DOHH2 (cell line): ENCODE data around the gene GFRA1.

Experiments
- H3F3A ChIP-seq: fragments of 200-600 bp; sonication (generic), shearing (Covaris generic); 2 replicates; pipeline ENCODE4 v1.6.0; 2016; ENCODE audit warnings: antibody characterized with exemption, mild to moderate bottlenecking; ENCODE audit not compliant: control insufficient read depth, insufficient read depth
- H3K27ac ChIP-seq: fragments of 200-600 bp; sonication (generic); 2 replicates; pipeline ENCODE4 v1.5.1; 2014; ENCODE audit warnings: low read depth, mild to moderate bottlenecking, low read length, moderate library complexity
- H3K27me3 ChIP-seq: fragments of 200-600 bp; sonication (generic); 2 replicates; pipeline ENCODE4 v1.6.1; 2014; ENCODE audit warnings: mild to moderate bottlenecking, low read length, mixed read lengths; ENCODE audit not compliant: control insufficient read depth
- H3K36me3 ChIP-seq: fragments of 200-600 bp; sonication (generic); 2 replicates; pipeline ENCODE4 v1.6.1; 2014; ENCODE audit warnings: mild to moderate bottlenecking, low read length, moderate library complexity, mixed read lengths; ENCODE audit not compliant: control insufficient read depth
- H3K4me1 ChIP-seq: fragments of 200-600 bp; sonication (generic); 2 replicates; pipeline ENCODE4 v1.6.1; 2014; ENCODE audit warnings: mild to moderate bottlenecking, low read length, mixed read lengths; ENCODE audit not compliant: control insufficient read depth
- H3K4me2 ChIP-seq: fragments of 200-600 bp; sonication (generic); 2 replicates; pipeline ENCODE4 v1.6.0; 2014; ENCODE audit warnings: mild to moderate bottlenecking, low read length, moderate library complexity
- H3K4me3 ChIP-seq: fragments of 200-600 bp; sonication (generic); 2 replicates; pipeline ENCODE4 v1.5.1; 2014; ENCODE audit warnings: mild to moderate bottlenecking, low read length, mixed read lengths
- H3K79me2 ChIP-seq: fragments of 200-600 bp; sonication (generic); 2 replicates; pipeline ENCODE4 v1.6.1; 2014; ENCODE audit warnings: mild to moderate bottlenecking, low read length, mixed read lengths; ENCODE audit not compliant: control insufficient read depth
- H3K9me2 ChIP-seq: fragments of 200-600 bp; sonication (generic); replicated peaks from 2 replicates; pipeline ENCODE4 v1.6.1; 2014; ENCODE audit warnings: mild to moderate bottlenecking, low read length, mixed read lengths; ENCODE audit not compliant: control insufficient read depth
- H3K9me3 ChIP-seq: fragments of 200-600 bp; sonication (generic); 2 replicates; pipeline ENCODE4 v1.6.1; 2014; ENCODE audit warnings: antibody characterized with exemption, low read length, mixed read lengths; ENCODE audit not compliant: control insufficient read depth, insufficient read depth
- H4K20me1 ChIP-seq: fragments of 200-600 bp; sonication (generic); 2 replicates; pipeline ENCODE4 v1.6.0; 2014; ENCODE audit warnings: low read depth, mild to moderate bottlenecking, antibody characterized with exemption, low read length, moderate library complexity; ENCODE audit not compliant: control insufficient read depth, insufficient read depth
- CTCF ChIP-seq: fragments of 200-600 bp; sonication (generic); IDR thresholded peaks from one replicate; pipeline ENCODE4 v1.5.1; 2014; ENCODE audit warnings: antibody characterized with exemption, mild to moderate bottlenecking, low read depth, low read length; ENCODE audit not compliant: poor library complexity, severe bottlenecking
- EZH2phosphoT487 ChIP-seq: fragments of 200-600 bp; sonication (generic); IDR thresholded peaks from 2 replicates; pipeline ENCODE4 v1.6.1; 2017; ENCODE audit warnings: borderline replicate concordance, mild to moderate bottlenecking, antibody characterized with exemption, low read length, moderate library complexity, mixed read lengths

GFRA1 gene

GRCh38 chr10:116239229-116239628 lies 33.8 kb downstream of the GFRA1 start:
- Histone ChIP-seq H3K4me2 (no peak overlapping the region), H3K36me3 (no peaks in the 10 kb centered on the region), H4K20me1 (no peaks in the 10 kb centered on the region), H3K79me2 (no peaks in the 10 kb centered on the region), H3F3A (no peaks in the 10 kb centered on the region), H3K4me3 (no peak overlapping the region), H3K9me3 (no peaks in the 10 kb centered on the region), H3K27me3 (no peaks in the 10 kb centered on the region), H3K27ac (no peak overlapping the region), H3K4me1 (no peaks in the 10 kb centered on the region), H3K9me2 (no peaks in the 10 kb centered on the region)
- no peak for TF ChIP-seq EZH2phosphoT487
- no peak for TF ChIP-seq CTCF

GRCh38 chr10:116237970-116238369 lies 35.0 kb downstream of the GFRA1 start:
- TF ChIP-seq CTCF (no peak), EZH2phosphoT487 (no peak)
- no peaks in the 10 kb centered on the region for H3K4me1 ChIP-seq

GRCh38 chr10:116237260-116237659 lies 35.7 kb downstream of the GFRA1 start:
- no peak for TF ChIP-seq EZH2phosphoT487
- no peak for TF ChIP-seq CTCF
- H3K36me3 ChIP-seq: no peaks in the 10 kb centered on the region
- H3K79me2 ChIP-seq: no peaks in the 10 kb centered on the region
- no peaks in the 10 kb centered on the region for H3K9me2 ChIP-seq
- H3F3A ChIP-seq: no peaks in the 10 kb centered on the region
- H3K9me3 ChIP-seq: no peaks in the 10 kb centered on the region
- H3K4me1 ChIP-seq: no peaks in the 10 kb centered on the region
- no peak overlapping the region for H3K27ac ChIP-seq
- H4K20me1 ChIP-seq: no peaks in the 10 kb centered on the region
- H3K4me2 ChIP-seq: no peak overlapping the region
- no peaks in the 10 kb centered on the region for H3K27me3 ChIP-seq
- H3K4me3 ChIP-seq: no peak overlapping the region

More at GRCh38 chr10:116237970-116238369, 35.0 kb downstream of the GFRA1 start:
- Histone ChIP-seq H3K27ac (no peak overlapping the region), H3K27me3 (no peaks in the 10 kb centered on the region), H3K36me3 (no peaks in the 10 kb centered on the region), H4K20me1 (no peaks in the 10 kb centered on the region), H3F3A (no peaks in the 10 kb centered on the region), H3K79me2 (no peaks in the 10 kb centered on the region), H3K4me3 (no peak overlapping the region), H3K9me2 (no peaks in the 10 kb centered on the region), H3K4me2 (no peak overlapping the region), H3K9me3 (no peaks in the 10 kb centered on the region)

GRCh38 chr10:116233230-116233629 lies 39.8 kb downstream of the GFRA1 start:
- Histone ChIP-seq H3K79me2 (no peaks in the 10 kb centered on the region), H3K4me3 (no peak overlapping the region), H3K27me3 (no peaks in the 10 kb centered on the region), H4K20me1 (no peaks in the 10 kb centered on the region), H3F3A (no peaks in the 10 kb centered on the region), H3K4me1 (no peaks in the 10 kb centered on the region), H3K9me3 (no peaks in the 10 kb centered on the region), H3K9me2 (no peaks in the 10 kb centered on the region), H3K27ac (no peak overlapping the region), H3K4me2 (no peak overlapping the region), H3K36me3 (no peaks in the 10 kb centered on the region)
- TF ChIP-seq EZH2phosphoT487 (no peak), CTCF (no peak)
